HFFc6 (cell line): ENCODE data around the gene ELFN1. TPM values are rescaled to one million over a fixed set of nuclear protein-coding genes. Genes with fewer than 3 reads are reported as not detected.

Experiments
- DNase-seq: peaks from one replicate; pipeline ENCODE4 v3.0.0-alpha.2; 2018
- H3K27ac Mint-ChIP-seq: 2 replicates; pipeline ENCODE4 v1.8.0; 2020; ENCODE audit warnings: mild to moderate bottlenecking, mixed read lengths
- H3K27me3 Mint-ChIP-seq: 2 replicates; pipeline ENCODE4 v1.8.0; 2021; ENCODE audit warnings: mild to moderate bottlenecking, moderate library complexity, mixed read lengths; ENCODE audit not compliant: insufficient read depth
- H3K36me3 Mint-ChIP-seq: 2 replicates; pipeline ENCODE4 v1.8.0; 2021; ENCODE audit warnings: low read depth, mixed read lengths
- H3K4me1 Mint-ChIP-seq: 2 replicates; pipeline ENCODE4 v1.8.0; 2020; ENCODE audit warnings: low read depth, mixed read lengths
- H3K4me3 Mint-ChIP-seq: 2 replicates; pipeline ENCODE4 v1.8.0; 2020; ENCODE audit warnings: mild to moderate bottlenecking, moderate library complexity, mixed read lengths
- H3K9me3 Mint-ChIP-seq: 2 replicates; pipeline ENCODE4 v1.8.0; 2020; ENCODE audit warnings: mild to moderate bottlenecking, mixed read lengths
- long read RNA-seq: library from polyadenylated mRNA; unstranded; transcript quantifications from one replicate; pipeline ENCODE4 v2.0.0, GENCODE V29; 2019
- total RNA-seq, 6 experiments: library from RNA; stranded (reverse); fragmentation: NEBNext Ultra II Directional; extraction: Animal tissue kit (Norgen Biotek cat#: 25700); gene quantifications; 2 replicates in 1 of 6; 3 replicates in 5 of 6; pipeline ENCODE4 v1.2.3, GENCODE V29; 2021
- TF ChIP-seq, protein P1 (sequence below): fragments of 200-600 bp; sonication (generic); IDR thresholded peaks from 2 replicates; pipeline ENCODE4 v1.5.0; 2021; ENCODE audit warnings: antibody characterized with exemption, mild to moderate bottlenecking

ELFN1 gene
- total RNA-seq: 1 to 10 TPM; 1.5 to 4.2 (median 1.6) TPM
- long read RNA-seq, partial matches to known transcripts: 0 of 2 reads
- long read RNA-seq, other reads (novel, unspliced or antisense): 1 of 2 reads

- no peak within 1 kb of the TSS for H3K4me3 Mint-ChIP-seq
- H3K4me1 Mint-ChIP-seq: no peaks in the 10 kb centered on the region
- H3K36me3 Mint-ChIP-seq: no peaks in the 10 kb centered on the region
- peaks cover 6% of the 10 kb centered on the region; the same call in 1 of the 2 replicates for H3K27me3 Mint-ChIP-seq
- DNase-seq: no peak
- TF ChIP-seq, protein P1, sequence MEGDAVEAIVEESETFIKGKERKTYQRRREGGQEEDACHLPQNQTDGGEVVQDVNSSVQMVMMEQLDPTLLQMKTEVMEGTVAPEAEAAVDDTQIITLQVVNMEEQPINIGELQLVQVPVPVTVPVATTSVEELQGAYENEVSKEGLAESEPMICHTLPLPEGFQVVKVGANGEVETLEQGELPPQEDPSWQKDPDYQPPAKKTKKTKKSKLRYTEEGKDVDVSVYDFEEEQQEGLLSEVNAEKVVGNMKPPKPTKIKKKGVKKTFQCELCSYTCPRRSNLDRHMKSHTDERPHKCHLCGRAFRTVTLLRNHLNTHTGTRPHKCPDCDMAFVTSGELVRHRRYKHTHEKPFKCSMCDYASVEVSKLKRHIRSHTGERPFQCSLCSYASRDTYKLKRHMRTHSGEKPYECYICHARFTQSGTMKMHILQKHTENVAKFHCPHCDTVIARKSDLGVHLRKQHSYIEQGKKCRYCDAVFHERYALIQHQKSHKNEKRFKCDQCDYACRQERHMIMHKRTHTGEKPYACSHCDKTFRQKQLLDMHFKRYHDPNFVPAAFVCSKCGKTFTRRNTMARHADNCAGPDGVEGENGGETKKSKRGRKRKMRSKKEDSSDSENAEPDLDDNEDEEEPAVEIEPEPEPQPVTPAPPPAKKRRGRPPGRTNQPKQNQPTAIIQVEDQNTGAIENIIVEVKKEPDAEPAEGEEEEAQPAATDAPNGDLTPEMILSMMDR: no peak
- H3K9me3 Mint-ChIP-seq: no peaks in the 10 kb centered on the region
- no peak within 1 kb of the TSS for H3K27ac Mint-ChIP-seq
Observed at GRCh38 chr7:1669954-1670893, at the start of gene ELFN1. ELFN1 (plus strand) TSS chr7:1670277; CDS start chr7:1744597, 74,320 bp downstream.

DNA sequence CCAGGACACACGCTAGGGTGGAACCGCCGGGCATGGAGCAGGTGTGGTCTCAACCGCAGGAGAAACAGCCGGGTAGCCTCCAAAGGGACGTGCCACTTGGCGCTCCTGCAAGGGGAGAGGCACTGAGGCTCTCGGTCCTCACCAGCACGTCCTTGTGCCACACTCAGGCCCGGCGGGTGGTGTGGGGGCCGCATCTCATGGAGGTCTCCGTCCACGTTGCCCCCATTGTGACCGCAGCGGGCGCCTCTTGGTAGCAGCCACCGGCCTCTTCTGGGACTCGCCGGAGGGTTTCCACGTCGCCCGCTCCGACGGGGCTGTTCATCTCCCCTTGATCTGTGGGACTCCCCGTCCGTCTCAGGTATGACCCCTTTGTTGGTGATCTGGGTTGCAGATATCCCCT is 49.2 kb upstream of the ELFN1 start:
- H3K36me3 Mint-ChIP-seq: no peaks in the 10 kb centered on the region
- no peaks in the 10 kb centered on the region for H3K9me3 Mint-ChIP-seq
- no peaks in the 10 kb centered on the region for H3K4me1 Mint-ChIP-seq
- no peak overlapping the region for H3K4me3 Mint-ChIP-seq
- DNase-seq: no peak
- peaks cover 34% of the 10 kb centered on the region for H3K27me3 Mint-ChIP-seq
- H3K27ac Mint-ChIP-seq: no peak overlapping the region
- TF ChIP-seq, protein P1: no peak

DNA sequence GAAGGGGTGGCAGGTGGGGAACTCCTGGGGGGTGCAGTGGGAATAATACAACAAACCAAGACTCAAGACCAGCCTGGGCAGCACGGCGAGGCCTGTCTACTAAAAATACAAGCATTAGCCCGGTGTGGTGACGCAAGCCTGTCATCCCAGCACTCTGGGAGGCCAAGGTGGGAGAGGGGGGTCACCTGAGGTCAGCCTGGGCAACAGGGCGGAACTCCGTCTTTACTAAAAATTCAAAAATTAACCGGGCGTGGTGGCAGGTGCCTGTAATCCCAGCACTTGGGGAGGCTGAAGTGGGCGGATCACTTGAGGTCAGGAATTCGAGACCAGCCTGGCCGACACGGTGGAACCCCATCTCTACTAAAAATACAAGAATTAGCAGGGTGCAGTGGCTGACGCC is 48.4 kb upstream of the ELFN1 start:
- no peak for DNase-seq
- Mint-ChIP-seq H3K4me1 (no peaks in the 10 kb centered on the region), H3K4me3 (no peak overlapping the region), H3K27me3 (peaks cover 38% of the 10 kb centered on the region), H3K9me3 (no peaks in the 10 kb centered on the region), H3K27ac (no peak overlapping the region), H3K36me3 (no peaks in the 10 kb centered on the region)
- TF ChIP-seq, protein P1: no peak

DNA sequence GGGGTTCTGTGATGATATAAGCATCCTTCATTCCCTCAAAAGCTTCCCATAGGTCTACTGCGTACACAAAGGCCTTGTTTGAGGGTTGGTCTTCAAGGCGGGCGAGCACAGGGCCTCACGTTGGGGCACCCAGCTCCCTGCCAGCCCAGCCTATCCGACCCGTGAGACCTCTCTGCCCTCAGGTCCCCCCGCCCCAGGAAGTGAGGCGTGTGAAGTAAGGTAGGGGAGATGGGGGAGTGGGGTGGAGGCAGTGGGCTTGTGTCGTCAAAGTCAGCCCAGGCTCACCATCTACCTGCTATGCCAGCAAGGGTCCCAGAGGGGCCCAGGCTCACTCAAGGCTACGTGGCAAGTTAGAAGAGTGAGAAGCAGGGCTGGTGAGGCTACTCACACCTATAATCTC is 47.6 kb upstream of the ELFN1 start:
- H3K4me3 Mint-ChIP-seq: no peak overlapping the region
- no peak for DNase-seq
- H3K27me3 Mint-ChIP-seq: peaks cover 38% of the 10 kb centered on the region

DNA sequence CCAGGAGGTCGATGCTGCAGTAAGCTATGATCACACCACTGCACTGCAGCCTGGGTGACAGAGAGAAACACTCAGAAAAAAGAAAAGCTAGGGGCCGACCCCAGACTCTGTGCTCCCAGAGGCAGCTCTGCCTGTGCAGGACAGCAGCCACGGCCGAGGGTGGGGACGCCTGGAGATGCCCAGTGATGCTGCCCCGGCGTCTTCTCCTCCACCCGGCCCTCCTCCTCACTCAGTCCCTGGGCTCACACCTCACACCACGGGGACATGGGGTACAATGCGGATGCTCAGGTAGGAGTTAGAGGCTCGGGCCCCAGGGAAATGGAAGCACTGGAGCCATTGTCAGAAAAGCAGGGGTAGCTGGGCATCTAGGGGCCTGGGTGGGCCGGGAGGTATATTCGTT is 46.3 kb upstream of the ELFN1 start:
- no peak overlapping the region for H3K4me3 Mint-ChIP-seq
- TF ChIP-seq, protein P1: no peak
- no peaks in the 10 kb centered on the region for H3K4me1 Mint-ChIP-seq
- peaks cover 48% of the 10 kb centered on the region for H3K27me3 Mint-ChIP-seq
- no peak overlapping the region for H3K27ac Mint-ChIP-seq
- DNase-seq: no peak
- no peaks in the 10 kb centered on the region for H3K9me3 Mint-ChIP-seq
- H3K36me3 Mint-ChIP-seq: no peaks in the 10 kb centered on the region

More for the DNA sequence above, 47.6 kb upstream of the ELFN1 start:
- TF ChIP-seq, protein P1: no peak
- H3K9me3 Mint-ChIP-seq: no peaks in the 10 kb centered on the region
- H3K4me1 Mint-ChIP-seq: no peaks in the 10 kb centered on the region
- no peak overlapping the region for H3K27ac Mint-ChIP-seq
- no peaks in the 10 kb centered on the region for H3K36me3 Mint-ChIP-seq
